Left lung (tissue), 10 donors: ENCODE data around the gene KCNK3. TPM values are rescaled to one million over a fixed set of nuclear protein-coding genes. Genes with fewer than 3 reads are reported as not detected.
A peak's percentile ranks its signal among the peaks of the same experiment; 100 is the strongest.
"Not testable (repeated sequence)": the region's sequence is repeated elsewhere in the genome, so short reads cannot be mapped to it uniquely, and the experiment has no call there.

Experiments used
- ATAC-seq: fragments of 200-7000 bp; cut with Tn5 transposase; one replicate; pipeline ENCODE4 v1.9.1; 2020; ENCODE audit warnings: moderate library complexity
- DNase-seq, 4 donors: peaks; one replicate each; pipeline ENCODE4 v3.0.0-alpha.2; 2013 to 2020
- H3K27ac ChIP-seq, 2 donors: fragments of 200-600 bp; sonication (generic) in 1 of 2; one replicate each; pipeline versions ENCODE4 v1.5.0 to v1.8.0; 2020 to 2021
- H3K27me3 ChIP-seq, 2 donors: fragments of 200-600 bp; sonication (generic) in 1 of 2; one replicate each; pipeline versions ENCODE4 v1.5.0 to v1.8.0; 2020 to 2021
- H3K36me3 ChIP-seq, 2 donors: fragments of 200-600 bp; sonication (generic) in 1 of 2; one replicate each; pipeline versions ENCODE4 v1.5.0 to v1.8.0; 2020 to 2021
- H3K4me1 ChIP-seq, 2 donors: fragments of 200-600 bp; one replicate each; pipeline ENCODE4 v1.8.0; 2021
- H3K4me3 ChIP-seq, 2 donors: fragments of 200-600 bp; sonication (generic) in 1 of 2; one replicate each; pipeline versions ENCODE4 v1.5.0 to v1.8.0; 2020 to 2021; ENCODE audit warnings: mild to moderate bottlenecking in 1 of 2
- H3K9me3 ChIP-seq, 2 donors: fragments of 200-600 bp; sonication (generic) in 1 of 2; one replicate each; pipeline versions ENCODE4 v1.5.0 to v1.8.0; 2020 to 2021
- CTCF ChIP-seq, 2 donors: fragments of 200-600 bp; sonication (generic) in 1 of 2; IDR thresholded peaks; one replicate each; pipeline versions ENCODE4 v1.5.0 to v1.8.0; 2021; ENCODE audit warnings: antibody characterized with exemption in 2 of 2
- intact Hi-C, 2 donors: fragments of 100-400 bp; cut with DNase I; formaldehyde crosslinking; loops; one replicate each; pipeline versions ENCODE4 v1.11.2 to v1.14.2; 2022
- polyA plus RNA-seq, 6 donors: library from polyadenylated mRNA; unstranded; fragments of 120-200 nt; gene quantifications; one replicate each; pipeline ENCODE4 v1.2.1, GENCODE V29; 2013; ENCODE audit not compliant: insufficient read length in 6 of 6
- total RNA-seq, 2 donors: library from RNA; stranded (reverse); fragmentation: NEBNext Ultra II Directional; extraction: Animal tissue kit (Norgen Biotek cat#: 25700); gene quantifications; one replicate each; pipeline ENCODE4 v1.2.1, GENCODE V29; 2021
- donor health status: DM: no; HTN: yes; CAD: no.
- donor health status: DM: no; HTN: no; CAD: no.

KCNK3 gene
- total and polyA plus RNA-seq, 8 donors, result 17.8 to 34.9 (median 28.3) TPM

DNA sequence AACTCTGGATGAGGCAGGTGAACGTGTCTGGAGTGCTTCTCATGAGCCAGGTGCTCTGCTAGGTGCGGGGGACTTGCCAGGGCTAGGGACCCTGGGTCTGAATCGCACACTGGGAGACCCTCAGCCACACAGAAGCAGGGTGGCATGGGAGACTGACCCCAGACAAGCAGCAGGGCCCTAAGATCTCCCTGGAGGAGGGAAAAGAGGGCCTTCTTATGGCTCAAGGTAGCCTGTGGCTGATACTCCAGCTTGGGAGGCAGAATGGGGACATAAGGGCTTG is 38.5 kb upstream of the KCNK3 start:
- Histone ChIP-seq H3K36me3 (no peaks in the 10 kb centered on the region), H3K27ac (peak overlapping the region in 1 of 2 donors; percentile 7), H3K27me3 (no peaks in the 10 kb centered on the region), H3K9me3 (no peaks in the 10 kb centered on the region), H3K4me3 (no peak overlapping the region), H3K4me1 (peaks cover 0 to 6% of the 10 kb centered on the region in 2 donors)
- no peak for ATAC-seq
- DNase-seq, result no peak
- TF ChIP-seq CTCF (IDR thresholded peaks at IDR 0.05), result no peak
- intact Hi-C loops, result no loop called here

- H3K4me3 ChIP-seq, DNase-seq, H3K9me3 ChIP-seq, H3K27me3 ChIP-seq, intact Hi-C loops, H3K4me1 ChIP-seq, H3K36me3 ChIP-seq, ATAC-seq, H3K27ac ChIP-seq: not testable (repeated sequence)
Observed at GRCh38 chr2:26655120-26655519, 37.4 kb upstream of the KCNK3 start.

DNA sequence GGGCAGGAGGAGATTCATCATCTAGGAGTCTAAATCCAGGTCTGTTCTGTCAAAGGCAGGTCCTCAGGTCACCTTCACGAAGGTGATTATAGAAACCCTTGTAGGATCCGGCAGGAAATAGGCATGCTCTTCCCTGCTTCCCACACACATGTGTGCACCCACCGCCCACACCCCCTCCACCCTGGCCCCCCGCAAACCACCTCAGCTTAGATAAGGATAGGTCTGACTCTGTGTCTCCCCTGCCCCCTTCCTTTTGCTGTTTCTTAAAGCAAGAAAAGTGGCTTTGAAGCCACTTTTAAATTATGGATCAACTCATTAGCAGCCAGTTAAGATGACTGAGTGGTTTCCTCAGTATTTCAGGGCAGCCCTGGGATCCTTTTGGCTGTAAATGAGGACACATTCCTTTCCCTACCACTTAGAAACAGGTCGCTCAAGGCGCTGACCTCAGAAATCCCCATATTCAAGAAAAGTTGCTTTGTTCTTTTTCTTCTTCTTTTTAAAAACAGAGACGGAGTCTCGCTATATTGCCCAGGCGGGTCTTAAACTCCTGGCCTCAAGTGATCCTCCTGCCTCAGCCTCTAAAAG is 36.8 kb upstream of the KCNK3 start:
- intact Hi-C loops, result no loop called here
- TF ChIP-seq CTCF (IDR thresholded peaks at IDR 0.05), result no peak
- Histone ChIP-seq H3K4me1 (peaks cover 0 to 6% of the 10 kb centered on the region in 2 donors), H3K36me3 (no peaks in the 10 kb centered on the region), H3K27me3 (no peaks in the 10 kb centered on the region), H3K4me3 (no peak overlapping the region), H3K9me3 (peaks cover 0 to 11% of the 10 kb centered on the region in 2 donors), H3K27ac (no peak overlapping the region)
- ATAC-seq (no peak), DNase-seq (no peak)

DNA sequence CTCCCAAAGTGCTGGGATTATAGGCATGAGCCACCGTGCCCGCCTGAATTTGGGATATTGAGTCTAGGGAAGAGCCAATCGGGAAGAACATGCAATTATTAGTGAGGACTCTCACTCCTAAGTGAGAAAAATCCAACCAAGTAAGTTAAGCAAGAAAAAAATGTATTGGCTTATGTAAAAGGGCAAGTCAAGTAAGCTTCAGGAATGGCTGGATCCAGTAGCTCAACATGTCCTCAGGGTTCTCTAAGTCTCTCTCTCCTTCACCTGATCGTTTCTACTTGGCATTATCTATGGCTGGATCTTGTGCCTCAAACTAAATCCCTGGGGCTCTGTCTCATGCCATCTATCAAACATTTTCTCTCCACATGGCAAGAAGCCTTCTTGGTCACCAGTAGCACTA is 35.3 kb upstream of the KCNK3 start:
- Histone ChIP-seq H3K4me1 (no peaks in the 10 kb centered on the region), H3K27me3 (no peaks in the 10 kb centered on the region), H3K27ac (no peak overlapping the region), H3K9me3 (peaks cover 0 to 14% of the 10 kb centered on the region in 2 donors), H3K4me3 (no peak overlapping the region), H3K36me3 (no peaks in the 10 kb centered on the region)
- intact Hi-C loops, result no loop called here
- DNase-seq (no peak), ATAC-seq (no peak)
- TF ChIP-seq CTCF (IDR thresholded peaks at IDR 0.05), result no peak

DNA sequence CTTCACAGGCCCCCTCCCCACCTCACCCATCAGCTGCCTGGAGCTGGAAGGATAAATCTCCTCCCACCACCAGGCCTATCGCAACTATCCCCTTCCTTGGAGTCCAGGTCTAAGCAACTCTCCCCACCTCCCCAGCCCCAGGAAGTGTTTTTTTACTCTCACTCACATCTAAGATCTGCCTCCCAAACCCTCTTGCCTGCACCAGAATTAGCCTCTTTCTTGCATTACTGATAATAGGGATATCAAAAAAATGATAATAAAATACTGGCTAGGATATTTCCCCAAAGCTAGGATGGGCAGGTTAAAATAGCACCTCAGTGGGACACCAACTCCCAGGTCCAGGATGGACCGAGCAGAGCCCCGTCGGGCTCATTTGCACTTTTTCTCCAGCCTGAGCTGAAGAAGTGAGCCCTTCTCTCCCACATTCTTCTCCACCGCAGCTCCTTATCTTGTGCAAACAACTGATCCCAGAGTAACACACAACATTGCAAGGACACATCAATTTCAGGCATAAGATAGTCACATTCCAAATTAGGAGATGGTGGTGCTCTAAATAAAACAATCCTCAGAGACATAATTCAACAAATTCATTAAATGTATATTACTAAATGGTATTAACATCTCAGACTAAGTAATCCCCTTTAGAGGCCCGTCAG is 33.7 kb upstream of the KCNK3 start:
- Histone ChIP-seq H3K27ac (no peak overlapping the region), H3K4me1 (no peaks in the 10 kb centered on the region), H3K36me3 (no peaks in the 10 kb centered on the region), H3K9me3 (peaks cover 0 to 14% of the 10 kb centered on the region in 2 donors), H3K4me3 (no peak overlapping the region), H3K27me3 (no peaks in the 10 kb centered on the region)
- intact Hi-C loops, result no loop called here
- no peak for TF ChIP-seq CTCF (IDR thresholded peaks at IDR 0.05)
- ATAC-seq (no peak), DNase-seq (no peak)
